GM10266 (cell line): ENCODE results near the gene HOXA7.
A peak's percentile ranks its signal among the peaks of the same experiment; 100 is the strongest.

Source experiments
- DNase-seq: peaks from one replicate; pipeline ENCODE4 v3.0.0; 2012; ENCODE audit errors: extremely low spot score
- CTCF ChIP-seq: IDR thresholded peaks from 2 replicates; pipeline ENCODE4 v1.5.1; 2012; ENCODE audit warnings: mild to moderate bottlenecking, low read depth; ENCODE audit not compliant: control insufficient read depth, insufficient read depth; ENCODE audit errors: missing control alignments

Gene HOXA7

DNA sequence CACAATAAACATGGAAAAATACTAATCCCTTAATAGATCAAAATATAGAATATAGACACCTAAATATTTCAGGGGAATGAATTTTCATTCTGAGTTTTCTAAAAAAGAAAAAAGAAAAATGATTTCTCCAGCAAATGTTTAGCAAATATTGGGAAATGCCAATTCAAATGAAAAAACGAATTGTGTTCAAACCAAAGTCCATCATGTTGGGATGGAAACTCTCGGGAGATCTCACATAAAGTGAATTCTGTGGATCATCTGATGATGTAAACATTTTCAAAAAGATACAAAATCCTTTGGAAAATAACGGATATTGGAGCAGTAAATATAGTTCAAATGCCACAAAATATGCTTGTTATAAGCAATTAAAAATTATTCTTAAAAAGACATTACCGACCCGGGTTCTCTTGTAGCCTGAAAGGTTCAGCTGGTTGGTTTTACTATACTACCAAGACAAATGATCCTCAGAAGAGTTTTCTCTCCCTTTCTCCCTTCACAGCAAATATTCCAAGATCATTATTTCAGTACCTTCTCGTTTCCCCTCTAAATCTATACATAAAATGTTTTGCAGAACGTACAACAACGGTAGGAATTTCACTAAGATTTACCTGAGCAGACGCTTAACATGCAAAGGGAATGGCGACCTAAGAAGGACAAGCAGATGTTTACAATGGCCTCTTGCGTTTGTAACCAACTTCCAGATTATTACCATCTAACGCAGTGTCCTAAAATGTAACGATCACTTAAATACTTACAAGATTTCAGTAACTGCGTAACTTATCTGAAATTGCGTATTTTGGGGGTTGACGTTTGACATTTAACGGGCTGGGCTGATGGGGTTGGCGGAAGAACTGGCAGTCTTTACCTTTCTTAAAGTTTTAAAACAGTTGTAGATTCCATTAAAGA lies 40.9 kb upstream of the HOXA7 start:
- no peak for DNase-seq
- TF ChIP-seq CTCF, result no peak

GRCh38 chr7:27196287-27196767 lies 39.9 kb upstream of the HOXA7 start:
- peak; percentile 83 for DNase-seq
- TF ChIP-seq CTCF, result peak; percentile 80

DNA sequence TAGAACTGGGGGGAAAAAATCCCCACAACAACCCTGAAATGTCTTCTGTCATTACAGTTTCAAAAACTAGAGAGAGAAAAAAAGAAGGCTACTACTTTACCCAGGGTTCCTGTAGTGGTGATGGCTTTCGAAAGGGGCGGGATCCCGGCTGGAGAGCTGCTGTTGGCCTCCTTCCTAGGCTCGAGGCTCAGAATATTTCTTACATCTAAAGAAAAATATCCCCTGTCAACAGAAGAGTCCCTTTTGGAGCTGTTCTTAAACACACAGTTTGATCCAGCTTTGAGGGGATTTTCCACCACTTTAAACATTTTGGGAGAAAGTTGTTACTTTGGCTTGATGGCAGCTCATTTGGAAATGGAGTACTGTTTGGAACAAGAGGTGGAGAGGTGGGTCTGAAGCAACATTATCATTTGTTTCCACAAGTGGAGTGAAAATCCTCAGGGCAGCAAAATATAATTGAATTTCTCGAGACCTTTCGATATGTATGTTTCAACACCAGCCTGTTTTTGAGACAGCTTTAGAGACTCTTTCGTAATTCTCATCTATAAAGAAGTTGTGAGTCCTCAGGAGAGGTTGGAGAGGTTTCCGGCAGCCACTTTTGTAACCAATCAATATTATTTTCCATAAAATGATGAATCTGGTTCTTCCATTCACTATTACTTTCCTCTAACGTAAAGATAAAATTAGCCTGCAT lies 38.4 kb upstream of the HOXA7 start:
- DNase-seq, result no peak
- no peak for TF ChIP-seq CTCF

DNA sequence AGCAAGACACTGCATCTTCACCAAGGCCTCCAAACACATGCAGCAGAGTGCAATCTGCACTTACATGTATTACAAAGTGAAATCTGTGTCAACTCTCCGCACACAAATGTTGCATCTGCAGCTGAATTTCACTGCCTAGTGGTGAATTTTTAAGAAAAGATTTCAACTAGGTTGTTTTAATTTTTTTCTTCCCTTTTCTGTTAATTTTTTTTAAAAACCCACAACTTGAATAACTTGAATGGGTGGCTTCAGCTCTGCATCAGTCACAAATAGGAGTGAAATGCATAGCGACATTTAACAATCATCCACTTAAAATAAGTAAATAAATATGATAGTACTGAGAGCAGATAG lies 37.5 kb upstream of the HOXA7 start:
- TF ChIP-seq CTCF, result no peak
- DNase-seq, result no peak

GRCh38 chr7:27193335-27194001 lies 37.0 kb upstream of the HOXA7 start:
- no peak for TF ChIP-seq CTCF
- no peak for DNase-seq

DNA sequence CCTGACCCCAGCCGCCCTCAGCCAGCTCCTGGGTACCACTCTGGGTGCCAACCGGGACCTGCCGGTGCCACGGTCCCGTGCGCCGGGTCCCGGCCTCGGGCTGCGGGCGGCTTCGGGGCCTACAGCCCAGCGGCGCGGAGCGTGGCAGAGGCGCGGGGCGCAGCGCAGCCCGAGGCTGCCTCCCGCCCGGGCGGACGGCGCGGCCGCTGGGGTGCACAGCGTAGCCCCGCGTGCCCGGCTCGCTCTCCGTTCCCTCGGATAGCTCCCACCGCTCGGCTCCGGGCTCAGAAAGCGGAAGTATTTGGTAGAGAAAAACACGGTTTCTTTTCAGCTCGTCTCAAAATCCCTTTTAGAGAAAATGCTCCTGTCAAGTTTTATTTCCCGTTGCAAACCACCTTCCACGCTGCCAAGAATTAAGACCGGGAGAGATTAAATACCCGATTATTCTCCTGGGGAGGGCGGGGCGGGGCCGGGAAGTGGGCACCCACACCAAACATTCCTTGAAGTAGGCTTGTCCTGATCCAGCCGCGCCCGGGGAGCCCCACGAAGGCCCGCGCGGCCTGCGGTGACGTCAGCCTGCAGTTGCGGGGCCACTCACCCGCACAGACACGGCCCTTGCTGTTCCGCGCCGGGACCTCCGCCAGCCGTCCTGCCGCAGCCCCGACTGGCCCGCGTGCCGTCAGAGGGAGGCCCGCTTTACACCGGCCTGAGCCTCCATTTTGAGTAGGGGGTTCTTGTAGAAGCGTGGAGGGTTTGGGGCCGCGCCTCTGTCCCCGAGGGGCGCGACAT lies 36.3 kb upstream of the HOXA7 start:
- no peak for DNase-seq
- no peak for TF ChIP-seq CTCF
